NCI-H2107 treated with DMSO at 0.1 percent for 48 hours (cell line): ENCODE data around the gene SLC19A1.

ENCODE experiments used
- DNase-seq: peaks from one replicate; lab custom pipeline; 2025; ENCODE audit not compliant: unreplicated experiment; lab: John Stamatoyannopoulos, UW

The SLC19A1 gene

GRCh38 chr21:45522986-45523385 is 19.3 kb downstream of the SLC19A1 start:
- DNase-seq: no peak

- DNase-seq: no peak
These were observed 19.9 kb downstream of the SLC19A1 start for GRCh38 chr21:45522381-45522780.

GRCh38 chr21:45521241-45521640 is 21.0 kb downstream of the SLC19A1 start:
- no peak for DNase-seq

GRCh38 chr21:45519182-45519581 is 23.1 kb downstream of the SLC19A1 start:
- DNase-seq: no peak

- DNase-seq: no peak
These were observed 23.5 kb downstream of the SLC19A1 start for GRCh38 chr21:45518742-45519141.

GRCh38 chr21:45517249-45518065 is 24.8 kb downstream of the SLC19A1 start:
- no peak for DNase-seq

- DNase-seq: no peak
These were observed 25.5 kb downstream of the SLC19A1 start for GRCh38 chr21:45516671-45517151.

GRCh38 chr21:45516071-45516670 is 26.1 kb downstream of the SLC19A1 start:
- no peak for DNase-seq

GRCh38 chr21:45515241-45516061 is 26.8 kb downstream of the SLC19A1 start:
- DNase-seq: no peak

GRCh38 chr21:45514311-45515021 is 27.8 kb downstream of the SLC19A1 start:
- no peak for DNase-seq

GRCh38 chr21:45513741-45514310 is 28.4 kb downstream of the SLC19A1 start:
- no peak for DNase-seq

GRCh38 chr21:45513003-45513717 is 29.1 kb downstream of the SLC19A1 start:
- no peak for DNase-seq

- no peak for DNase-seq
These were observed 29.6 kb downstream of the SLC19A1 start for GRCh38 chr21:45512626-45513002.

GRCh38 chr21:45511661-45512431 is 30.4 kb downstream of the SLC19A1 start:
- DNase-seq: no peak

GRCh38 chr21:45511007-45511406 is 31.2 kb downstream of the SLC19A1 start:
- no peak for DNase-seq

- DNase-seq: no peak
These were observed 31.7 kb downstream of the SLC19A1 start for GRCh38 chr21:45510466-45510955.

- DNase-seq: no peak
These were observed 32.4 kb downstream of the SLC19A1 start for GRCh38 chr21:45509566-45510465.
